ENCODE measurements around the gene GARIN5B. TPM values are rescaled to one million over a fixed set of nuclear protein-coding genes. Genes with fewer than 3 reads are reported as not detected.

GARIN5B gene
- total and polyA plus RNA-seq, 2 of the 13 experiments (the other 11 are each of a cell fraction or from before 2014, with no cell fraction given) = not detected

DNA sequence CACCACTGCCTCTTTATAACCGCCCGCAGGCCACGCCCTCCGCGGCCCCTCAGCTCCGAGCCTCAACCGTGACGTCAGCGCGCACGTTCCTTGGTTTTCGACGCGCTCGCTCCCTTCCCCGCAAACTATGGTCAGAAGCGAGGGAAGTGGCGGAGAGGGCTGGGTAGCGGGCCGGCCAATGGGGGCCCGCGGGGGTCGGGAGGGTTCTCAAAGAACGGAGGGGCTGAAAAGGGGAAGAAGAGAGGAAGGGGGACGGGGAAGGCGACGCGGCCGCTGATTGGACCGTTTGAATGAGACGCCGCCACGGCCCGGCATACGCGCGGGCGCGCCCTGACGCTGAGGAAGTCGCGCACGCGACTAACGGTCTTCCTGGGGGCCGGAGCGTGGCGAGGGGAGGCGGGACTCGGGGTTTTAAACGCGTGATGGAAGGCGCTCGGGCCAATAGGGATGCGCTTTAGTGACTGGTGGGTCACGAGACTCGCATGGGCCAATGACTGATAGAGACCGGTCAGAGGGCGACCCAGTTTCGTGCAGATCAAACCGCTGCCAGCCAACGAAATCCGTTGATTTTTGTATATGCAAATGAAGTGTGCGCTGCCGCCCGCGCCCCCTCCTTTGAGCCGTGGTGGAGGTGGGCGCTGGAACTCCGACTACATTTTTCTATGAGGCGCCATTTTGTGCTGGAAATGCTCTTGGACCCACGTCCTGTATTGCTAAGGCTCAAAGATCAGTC lies 44.9 kb upstream of the GARIN5B start (continued):
- TF ChIP-seq, protein P1, sequence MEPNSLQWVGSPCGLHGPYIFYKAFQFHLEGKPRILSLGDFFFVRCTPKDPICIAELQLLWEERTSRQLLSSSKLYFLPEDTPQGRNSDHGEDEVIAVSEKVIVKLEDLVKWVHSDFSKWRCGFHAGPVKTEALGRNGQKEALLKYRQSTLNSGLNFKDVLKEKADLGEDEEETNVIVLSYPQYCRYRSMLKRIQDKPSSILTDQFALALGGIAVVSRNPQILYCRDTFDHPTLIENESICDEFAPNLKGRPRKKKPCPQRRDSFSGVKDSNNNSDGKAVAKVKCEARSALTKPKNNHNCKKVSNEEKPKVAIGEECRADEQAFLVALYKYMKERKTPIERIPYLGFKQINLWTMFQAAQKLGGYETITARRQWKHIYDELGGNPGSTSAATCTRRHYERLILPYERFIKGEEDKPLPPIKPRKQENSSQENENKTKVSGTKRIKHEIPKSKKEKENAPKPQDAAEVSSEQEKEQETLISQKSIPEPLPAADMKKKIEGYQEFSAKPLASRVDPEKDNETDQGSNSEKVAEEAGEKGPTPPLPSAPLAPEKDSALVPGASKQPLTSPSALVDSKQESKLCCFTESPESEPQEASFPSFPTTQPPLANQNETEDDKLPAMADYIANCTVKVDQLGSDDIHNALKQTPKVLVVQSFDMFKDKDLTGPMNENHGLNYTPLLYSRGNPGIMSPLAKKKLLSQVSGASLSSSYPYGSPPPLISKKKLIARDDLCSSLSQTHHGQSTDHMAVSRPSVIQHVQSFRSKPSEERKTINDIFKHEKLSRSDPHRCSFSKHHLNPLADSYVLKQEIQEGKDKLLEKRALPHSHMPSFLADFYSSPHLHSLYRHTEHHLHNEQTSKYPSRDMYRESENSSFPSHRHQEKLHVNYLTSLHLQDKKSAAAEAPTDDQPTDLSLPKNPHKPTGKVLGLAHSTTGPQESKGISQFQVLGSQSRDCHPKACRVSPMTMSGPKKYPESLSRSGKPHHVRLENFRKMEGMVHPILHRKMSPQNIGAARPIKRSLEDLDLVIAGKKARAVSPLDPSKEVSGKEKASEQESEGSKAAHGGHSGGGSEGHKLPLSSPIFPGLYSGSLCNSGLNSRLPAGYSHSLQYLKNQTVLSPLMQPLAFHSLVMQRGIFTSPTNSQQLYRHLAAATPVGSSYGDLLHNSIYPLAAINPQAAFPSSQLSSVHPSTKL (CRISPR knock-in tag; IDR thresholded peaks at IDR 0.05) = no peak
- TF ChIP-seq, protein P2, sequence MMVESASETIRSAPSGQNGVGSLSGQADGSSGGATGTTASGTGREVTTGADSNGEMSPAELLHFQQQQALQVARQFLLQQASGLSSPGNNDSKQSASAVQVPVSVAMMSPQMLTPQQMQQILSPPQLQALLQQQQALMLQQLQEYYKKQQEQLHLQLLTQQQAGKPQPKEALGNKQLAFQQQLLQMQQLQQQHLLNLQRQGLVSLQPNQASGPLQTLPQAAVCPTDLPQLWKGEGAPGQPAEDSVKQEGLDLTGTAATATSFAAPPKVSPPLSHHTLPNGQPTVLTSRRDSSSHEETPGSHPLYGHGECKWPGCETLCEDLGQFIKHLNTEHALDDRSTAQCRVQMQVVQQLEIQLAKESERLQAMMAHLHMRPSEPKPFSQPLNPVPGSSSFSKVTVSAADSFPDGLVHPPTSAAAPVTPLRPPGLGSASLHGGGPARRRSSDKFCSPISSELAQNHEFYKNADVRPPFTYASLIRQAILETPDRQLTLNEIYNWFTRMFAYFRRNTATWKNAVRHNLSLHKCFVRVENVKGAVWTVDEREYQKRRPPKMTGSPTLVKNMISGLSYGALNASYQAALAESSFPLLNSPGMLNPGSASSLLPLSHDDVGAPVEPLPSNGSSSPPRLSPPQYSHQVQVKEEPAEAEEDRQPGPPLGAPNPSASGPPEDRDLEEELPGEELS (CRISPR knock-in tag; IDR thresholded peaks at IDR 0.05) = no peak; the same call in 1 of the 2 replicates
- peak; percentile 84 for TF ChIP-seq ZMYM2 (CRISPR knock-in tag; IDR thresholded peaks at IDR 0.05)
- peak; percentile 39 for TF ChIP-seq SRSF1 (optimal IDR thresholded peaks at IDR 0.05; ENCODE audit: low read depth, low read length)
- peak; percentile 68 for TF ChIP-seq PHF8 (CRISPR knock-in tag; IDR thresholded peaks at IDR 0.05)
- TF ChIP-seq U2AF1 (optimal IDR thresholded peaks at IDR 0.05; ENCODE audit: low read depth, low read length) = no peak
- peak; percentile 34; the same call in 1 of the 2 replicates for TF ChIP-seq PHF20 (CRISPR knock-in tag; IDR thresholded peaks at IDR 0.05)
- TF ChIP-seq, protein P3, sequence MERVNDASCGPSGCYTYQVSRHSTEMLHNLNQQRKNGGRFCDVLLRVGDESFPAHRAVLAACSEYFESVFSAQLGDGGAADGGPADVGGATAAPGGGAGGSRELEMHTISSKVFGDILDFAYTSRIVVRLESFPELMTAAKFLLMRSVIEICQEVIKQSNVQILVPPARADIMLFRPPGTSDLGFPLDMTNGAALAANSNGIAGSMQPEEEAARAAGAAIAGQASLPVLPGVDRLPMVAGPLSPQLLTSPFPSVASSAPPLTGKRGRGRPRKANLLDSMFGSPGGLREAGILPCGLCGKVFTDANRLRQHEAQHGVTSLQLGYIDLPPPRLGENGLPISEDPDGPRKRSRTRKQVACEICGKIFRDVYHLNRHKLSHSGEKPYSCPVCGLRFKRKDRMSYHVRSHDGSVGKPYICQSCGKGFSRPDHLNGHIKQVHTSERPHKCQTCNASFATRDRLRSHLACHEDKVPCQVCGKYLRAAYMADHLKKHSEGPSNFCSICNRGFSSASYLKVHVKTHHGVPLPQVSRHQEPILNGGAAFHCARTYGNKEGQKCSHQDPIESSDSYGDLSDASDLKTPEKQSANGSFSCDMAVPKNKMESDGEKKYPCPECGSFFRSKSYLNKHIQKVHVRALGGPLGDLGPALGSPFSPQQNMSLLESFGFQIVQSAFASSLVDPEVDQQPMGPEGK (CRISPR knock-in tag; IDR thresholded peaks at IDR 0.05) = peak; percentile 56; the same call in 1 of the 2 replicates
- TF ChIP-seq, protein P4, sequence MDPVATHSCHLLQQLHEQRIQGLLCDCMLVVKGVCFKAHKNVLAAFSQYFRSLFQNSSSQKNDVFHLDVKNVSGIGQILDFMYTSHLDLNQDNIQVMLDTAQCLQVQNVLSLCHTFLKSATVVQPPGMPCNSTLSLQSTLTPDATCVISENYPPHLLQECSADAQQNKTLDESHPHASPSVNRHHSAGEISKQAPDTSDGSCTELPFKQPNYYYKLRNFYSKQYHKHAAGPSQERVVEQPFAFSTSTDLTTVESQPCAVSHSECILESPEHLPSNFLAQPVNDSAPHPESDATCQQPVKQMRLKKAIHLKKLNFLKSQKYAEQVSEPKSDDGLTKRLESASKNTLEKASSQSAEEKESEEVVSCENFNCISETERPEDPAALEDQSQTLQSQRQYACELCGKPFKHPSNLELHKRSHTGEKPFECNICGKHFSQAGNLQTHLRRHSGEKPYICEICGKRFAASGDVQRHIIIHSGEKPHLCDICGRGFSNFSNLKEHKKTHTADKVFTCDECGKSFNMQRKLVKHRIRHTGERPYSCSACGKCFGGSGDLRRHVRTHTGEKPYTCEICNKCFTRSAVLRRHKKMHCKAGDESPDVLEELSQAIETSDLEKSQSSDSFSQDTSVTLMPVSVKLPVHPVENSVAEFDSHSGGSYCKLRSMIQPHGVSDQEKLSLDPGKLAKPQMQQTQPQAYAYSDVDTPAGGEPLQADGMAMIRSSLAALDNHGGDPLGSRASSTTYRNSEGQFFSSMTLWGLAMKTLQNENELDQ (CRISPR knock-in tag; IDR thresholded peaks at IDR 0.05; ENCODE audit: borderline replicate concordance) = no peak
- TF ChIP-seq, protein P5, sequence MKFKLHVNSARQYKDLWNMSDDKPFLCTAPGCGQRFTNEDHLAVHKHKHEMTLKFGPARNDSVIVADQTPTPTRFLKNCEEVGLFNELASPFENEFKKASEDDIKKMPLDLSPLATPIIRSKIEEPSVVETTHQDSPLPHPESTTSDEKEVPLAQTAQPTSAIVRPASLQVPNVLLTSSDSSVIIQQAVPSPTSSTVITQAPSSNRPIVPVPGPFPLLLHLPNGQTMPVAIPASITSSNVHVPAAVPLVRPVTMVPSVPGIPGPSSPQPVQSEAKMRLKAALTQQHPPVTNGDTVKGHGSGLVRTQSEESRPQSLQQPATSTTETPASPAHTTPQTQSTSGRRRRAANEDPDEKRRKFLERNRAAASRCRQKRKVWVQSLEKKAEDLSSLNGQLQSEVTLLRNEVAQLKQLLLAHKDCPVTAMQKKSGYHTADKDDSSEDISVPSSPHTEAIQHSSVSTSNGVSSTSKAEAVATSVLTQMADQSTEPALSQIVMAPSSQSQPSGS (CRISPR knock-in tag; IDR thresholded peaks at IDR 0.05) = peak; percentile 76
- TF ChIP-seq MED1 (CRISPR knock-in tag; IDR thresholded peaks at IDR 0.05) = peak; percentile 59; the same call in 1 of the 2 replicates
- TF ChIP-seq TMF1 (CRISPR knock-in tag; IDR thresholded peaks at IDR 0.05; ENCODE audit: low read depth) = no peak; the same call in 1 of the 2 replicates
- TF ChIP-seq TEAD3 (CRISPR knock-in tag; optimal IDR thresholded peaks at IDR 0.05; ENCODE audit: borderline replicate concordance) = peak; percentile 49
- peak; percentile 6 for TF ChIP-seq YY1 (IDR thresholded peaks at IDR 0.05; ENCODE audit: insufficient read depth, insufficient replicate concordance, low read depth, low read length)
- peak; percentile 74 for TF ChIP-seq ARNTL (CRISPR knock-in tag; IDR thresholded peaks at IDR 0.05)
- peak; percentile 61; the same call in 1 of the 2 replicates for TF ChIP-seq ZNF350 (CRISPR knock-in tag; IDR thresholded peaks at IDR 0.05; ENCODE audit: borderline replicate concordance, low read depth)
